Adipose tissue (tissue), 3 donors: Measurements from ENCODE around the gene KRTAP19-4. TPM values are rescaled to one million over a fixed set of nuclear protein-coding genes. Genes with fewer than 3 reads are reported as not detected.

Source experiments
- polyA plus RNA-seq, 3 donors: library from polyadenylated mRNA; stranded (reverse); fragments of 200-250 nt; gene quantifications; one replicate each; pipeline ENCODE4 v1.2.3, GENCODE V29; 2013
- donor health status: healthy with polysubstance abuse.
- donor health status: Bipolar disorder and iron deficiency.
- donor health status: healthy.

KRTAP19-4 gene
- polyA plus RNA-seq, 3 donors, result not detected

Other genes with a start within 250 kb of the KRTAP19-4 start
- not detected for gene KRTAP24-1, start 214.2 kb downstream of the KRTAP19-4 start, polyA plus RNA-seq
- gene KRTAP25-1, start 207.7 kb downstream of the KRTAP19-4 start, polyA plus RNA-seq, result not detected
- gene KRTAP26-1, start 176.8 kb downstream of the KRTAP19-4 start, polyA plus RNA-seq, result not detected
- gene KRTAP27-1, start 159.5 kb downstream of the KRTAP19-4 start, polyA plus RNA-seq, result not detected
- not detected for gene KRTAP23-1, start 148.6 kb downstream of the KRTAP19-4 start, polyA plus RNA-seq
- gene KRTAP13-2, start 124.9 kb downstream of the KRTAP19-4 start, polyA plus RNA-seq, result not detected
- gene KRTAP13-1, start 101.1 kb downstream of the KRTAP19-4 start, polyA plus RNA-seq, result not detected
- gene KRTAP13-3, start 71.2 kb downstream of the KRTAP19-4 start, polyA plus RNA-seq, result not detected
- gene KRTAP13-4, start 66.9 kb downstream of the KRTAP19-4 start, polyA plus RNA-seq, result not detected
- gene KRTAP15-1, start 56.9 kb downstream of the KRTAP19-4 start, polyA plus RNA-seq, result not detected
- not detected for gene KRTAP19-1, start 16.8 kb downstream of the KRTAP19-4 start, polyA plus RNA-seq
- not detected for gene KRTAP19-2, start 9.7 kb downstream of the KRTAP19-4 start, polyA plus RNA-seq
- gene KRTAP19-3, start 5.2 kb downstream of the KRTAP19-4 start, polyA plus RNA-seq, result not detected
- not detected for gene KRTAP19-5, start 5.0 kb upstream of the KRTAP19-4 start, polyA plus RNA-seq
- gene KRTAP19-6, start 44.7 kb upstream of the KRTAP19-4 start, polyA plus RNA-seq, result not detected
- not detected for gene KRTAP19-7, start 64.1 kb upstream of the KRTAP19-4 start, polyA plus RNA-seq
- gene KRTAP22-2, start 93.2 kb upstream of the KRTAP19-4 start, polyA plus RNA-seq, result not detected
- gene KRTAP6-3, start 95.3 kb upstream of the KRTAP19-4 start, polyA plus RNA-seq, result not detected
- gene KRTAP6-2, start 101.7 kb upstream of the KRTAP19-4 start, polyA plus RNA-seq, result not detected
- gene KRTAP22-1, start 103.9 kb upstream of the KRTAP19-4 start, polyA plus RNA-seq, result not detected
- not detected for gene KRTAP6-1, start 116.8 kb upstream of the KRTAP19-4 start, polyA plus RNA-seq
- not detected for gene KRTAP20-1, start 119.3 kb upstream of the KRTAP19-4 start, polyA plus RNA-seq
- not detected for gene KRTAP20-4, start 123.5 kb upstream of the KRTAP19-4 start, polyA plus RNA-seq
- not detected for gene KRTAP20-2, start 138.0 kb upstream of the KRTAP19-4 start, polyA plus RNA-seq
- not detected for gene KRTAP20-3, start 145.7 kb upstream of the KRTAP19-4 start, polyA plus RNA-seq
- not detected for gene KRTAP21-3, start 221.6 kb upstream of the KRTAP19-4 start, polyA plus RNA-seq